ENCODE measurements around the gene CNFN.
A peak's percentile ranks its signal among the peaks of the same experiment; 100 is the strongest.

CNFN gene

GRCh38 chr19:42367929-42368328, 22.2 kb downstream of the CNFN start:
- H3K27me3 ChIP-seq (ENCODE audit: control insufficient read depth, low read length) = no peaks in the 10 kb centered on the region
- no peak overlapping the region for H3K27ac ChIP-seq (ENCODE audit: low read depth, low read length)
- no peaks in the 10 kb centered on the region for H3K9me2 ChIP-seq (replicated peaks; ENCODE audit: control insufficient read depth, low read length)
- no peak overlapping the region for H3K4me3 ChIP-seq (ENCODE audit: low read length)
- H3K4me2 ChIP-seq (ENCODE audit: low read length) = no peak overlapping the region
- no peaks in the 10 kb centered on the region for H3F3A ChIP-seq (ENCODE audit: control insufficient read depth, insufficient read depth)
- peaks cover 11% of the 10 kb centered on the region; the same call in 1 of the 2 replicates for H3K9me3 ChIP-seq (ENCODE audit: control insufficient read depth, insufficient read depth, low read length)
- peaks cover 22% of the 10 kb centered on the region for H3K4me1 ChIP-seq (ENCODE audit: control insufficient read depth, low read length)
- TF ChIP-seq EZH2phosphoT487 (IDR thresholded peaks at IDR 0.05; ENCODE audit: borderline replicate concordance, low read length) (no peak), CTCF (IDR thresholded peaks at IDR 0.05; ENCODE audit: low read depth, low read length, poor library complexity, severe bottlenecking) (no peak)
- no peaks in the 10 kb centered on the region for H3K79me2 ChIP-seq (ENCODE audit: control insufficient read depth, low read length)
- peaks cover 15% of the 10 kb centered on the region for H3K36me3 ChIP-seq (ENCODE audit: control insufficient read depth, low read length)
- no peaks in the 10 kb centered on the region; the same call in 1 of the 2 replicates for H4K20me1 ChIP-seq (ENCODE audit: control insufficient read depth, insufficient read depth, low read depth, low read length)

- Histone ChIP-seq H3K9me2 (replicated peaks; ENCODE audit: control insufficient read depth, low read length) (no peaks in the 10 kb centered on the region), H3K27me3 (ENCODE audit: control insufficient read depth, low read length) (no peaks in the 10 kb centered on the region), H3F3A (ENCODE audit: control insufficient read depth, insufficient read depth) (no peaks in the 10 kb centered on the region), H3K4me2 (ENCODE audit: low read length) (no peak overlapping the region), H4K20me1 (ENCODE audit: control insufficient read depth, insufficient read depth, low read depth, low read length) (no peaks in the 10 kb centered on the region; the same call in 1 of the 2 replicates), H3K79me2 (ENCODE audit: control insufficient read depth, low read length) (no peaks in the 10 kb centered on the region), H3K9me3 (ENCODE audit: control insufficient read depth, insufficient read depth, low read length) (peaks cover 11% of the 10 kb centered on the region; the same call in 1 of the 2 replicates), H3K4me1 (ENCODE audit: control insufficient read depth, low read length) (peaks cover 22% of the 10 kb centered on the region), H3K4me3 (ENCODE audit: low read length) (no peak overlapping the region), H3K27ac (ENCODE audit: low read depth, low read length) (no peak overlapping the region), H3K36me3 (ENCODE audit: control insufficient read depth, low read length) (peaks cover 17% of the 10 kb centered on the region)
- no peak for TF ChIP-seq CTCF (IDR thresholded peaks at IDR 0.05; ENCODE audit: low read depth, low read length, poor library complexity, severe bottlenecking)
- TF ChIP-seq EZH2phosphoT487 (IDR thresholded peaks at IDR 0.05; ENCODE audit: borderline replicate concordance, low read length) = no peak
Measured at GRCh38 chr19:42366673-42367072, 23.4 kb downstream of the CNFN start.

- no peaks in the 10 kb centered on the region for H4K20me1 ChIP-seq (ENCODE audit: control insufficient read depth, insufficient read depth, low read depth, low read length)
Measured at GRCh38 chr19:42363614-42364346, 26.3 kb downstream of the CNFN start.

More at GRCh38 chr19:42363614-42364346, 26.3 kb downstream of the CNFN start:
- Histone ChIP-seq H3K36me3 (ENCODE audit: control insufficient read depth, low read length) (peaks cover 17% of the 10 kb centered on the region), H3K4me3 (ENCODE audit: low read length) (0 out of 2 replicates have a peak overlapping the region, but pooled peaks have one; percentile 1), H3F3A (ENCODE audit: control insufficient read depth, insufficient read depth) (peaks cover 6% of the 10 kb centered on the region; the same call in 1 of the 2 replicates), H3K27me3 (ENCODE audit: control insufficient read depth, low read length) (no peaks in the 10 kb centered on the region), H3K27ac (ENCODE audit: low read depth, low read length) (no peak overlapping the region), H3K9me3 (ENCODE audit: control insufficient read depth, insufficient read depth, low read length) (peaks cover 11% of the 10 kb centered on the region; the same call in 1 of the 2 replicates), H3K4me1 (ENCODE audit: control insufficient read depth, low read length) (peaks cover 22% of the 10 kb centered on the region), H3K79me2 (ENCODE audit: control insufficient read depth, low read length) (no peaks in the 10 kb centered on the region), H3K4me2 (ENCODE audit: low read length) (peak overlapping the region; percentile 15; the same call in 1 of the 2 replicates), H3K9me2 (replicated peaks; ENCODE audit: control insufficient read depth, low read length) (no peaks in the 10 kb centered on the region)
- no peak for TF ChIP-seq CTCF (IDR thresholded peaks at IDR 0.05; ENCODE audit: low read depth, low read length, poor library complexity, severe bottlenecking)
- no peak for TF ChIP-seq EZH2phosphoT487 (IDR thresholded peaks at IDR 0.05; ENCODE audit: borderline replicate concordance, low read length)
